ENCODE results near the gene TUBGCP2. TPM values are rescaled to one million over a fixed set of nuclear protein-coding genes. Genes with fewer than 3 reads are reported as not detected.

The TUBGCP2 gene
- total RNA-seq, 1 experiment from 2014 or later, result 93.7 TPM

DNA sequence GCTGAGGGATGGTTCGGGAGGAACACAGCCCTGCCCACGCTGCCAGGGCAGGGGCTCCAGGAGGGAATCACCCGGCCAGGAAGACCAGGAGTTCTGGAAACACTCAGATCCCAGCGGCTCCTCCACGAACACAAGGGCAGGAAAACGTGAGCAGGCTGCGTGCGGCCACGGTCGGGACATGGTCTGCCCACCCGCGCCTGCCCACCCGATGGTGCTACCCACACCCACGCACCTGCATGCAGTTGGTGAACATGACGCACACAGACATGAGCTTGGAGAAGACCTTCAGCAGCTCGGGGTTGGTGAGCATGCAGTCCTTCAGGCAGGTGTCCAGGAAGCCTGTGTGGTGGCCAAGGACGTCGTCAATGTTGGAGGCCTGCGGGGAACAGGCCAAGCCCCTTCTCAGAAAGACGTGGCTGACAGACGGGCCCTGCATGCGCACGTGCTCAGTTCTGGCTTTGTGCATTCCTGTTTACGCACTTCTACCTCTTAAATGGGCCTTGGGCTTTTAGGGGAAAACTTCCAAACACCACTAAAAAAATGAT lies 25.8 kb downstream of the TUBGCP2 start:
- in situ Hi-C loops (cut with HindIII; ENCODE audit: low pct_unique_long_range_greater_than_20kb, low sequenced_read_pairs) (no loop called here), intact Hi-C loops (cut with micrococcal nuclease; ENCODE audit: unreplicated experiment) (no loop called here)
- TF ChIP-seq, protein P1, sequence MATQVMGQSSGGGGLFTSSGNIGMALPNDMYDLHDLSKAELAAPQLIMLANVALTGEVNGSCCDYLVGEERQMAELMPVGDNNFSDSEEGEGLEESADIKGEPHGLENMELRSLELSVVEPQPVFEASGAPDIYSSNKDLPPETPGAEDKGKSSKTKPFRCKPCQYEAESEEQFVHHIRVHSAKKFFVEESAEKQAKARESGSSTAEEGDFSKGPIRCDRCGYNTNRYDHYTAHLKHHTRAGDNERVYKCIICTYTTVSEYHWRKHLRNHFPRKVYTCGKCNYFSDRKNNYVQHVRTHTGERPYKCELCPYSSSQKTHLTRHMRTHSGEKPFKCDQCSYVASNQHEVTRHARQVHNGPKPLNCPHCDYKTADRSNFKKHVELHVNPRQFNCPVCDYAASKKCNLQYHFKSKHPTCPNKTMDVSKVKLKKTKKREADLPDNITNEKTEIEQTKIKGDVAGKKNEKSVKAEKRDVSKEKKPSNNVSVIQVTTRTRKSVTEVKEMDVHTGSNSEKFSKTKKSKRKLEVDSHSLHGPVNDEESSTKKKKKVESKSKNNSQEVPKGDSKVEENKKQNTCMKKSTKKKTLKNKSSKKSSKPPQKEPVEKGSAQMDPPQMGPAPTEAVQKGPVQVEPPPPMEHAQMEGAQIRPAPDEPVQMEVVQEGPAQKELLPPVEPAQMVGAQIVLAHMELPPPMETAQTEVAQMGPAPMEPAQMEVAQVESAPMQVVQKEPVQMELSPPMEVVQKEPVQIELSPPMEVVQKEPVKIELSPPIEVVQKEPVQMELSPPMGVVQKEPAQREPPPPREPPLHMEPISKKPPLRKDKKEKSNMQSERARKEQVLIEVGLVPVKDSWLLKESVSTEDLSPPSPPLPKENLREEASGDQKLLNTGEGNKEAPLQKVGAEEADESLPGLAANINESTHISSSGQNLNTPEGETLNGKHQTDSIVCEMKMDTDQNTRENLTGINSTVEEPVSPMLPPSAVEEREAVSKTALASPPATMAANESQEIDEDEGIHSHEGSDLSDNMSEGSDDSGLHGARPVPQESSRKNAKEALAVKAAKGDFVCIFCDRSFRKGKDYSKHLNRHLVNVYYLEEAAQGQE (IDR thresholded peaks at IDR 0.05; ENCODE audit: insufficient read depth in 1 of 2, low read depth in 2 of 2, low read length in 1 of 2), result no peak
- TF ChIP-seq SIN3A (IDR thresholded peaks at IDR 0.05; ENCODE audit: borderline replicate concordance, insufficient read depth, low read depth, low read length), result no peak
- no peak for TF ChIP-seq POLR2AphosphoS5 (IDR thresholded peaks at IDR 0.05; ENCODE audit: low read depth, low read length)
- TF ChIP-seq TCF7L2 (IDR thresholded peaks at IDR 0.05; ENCODE audit: low read depth, low read length), result no peak
- TF ChIP-seq, protein P2, sequence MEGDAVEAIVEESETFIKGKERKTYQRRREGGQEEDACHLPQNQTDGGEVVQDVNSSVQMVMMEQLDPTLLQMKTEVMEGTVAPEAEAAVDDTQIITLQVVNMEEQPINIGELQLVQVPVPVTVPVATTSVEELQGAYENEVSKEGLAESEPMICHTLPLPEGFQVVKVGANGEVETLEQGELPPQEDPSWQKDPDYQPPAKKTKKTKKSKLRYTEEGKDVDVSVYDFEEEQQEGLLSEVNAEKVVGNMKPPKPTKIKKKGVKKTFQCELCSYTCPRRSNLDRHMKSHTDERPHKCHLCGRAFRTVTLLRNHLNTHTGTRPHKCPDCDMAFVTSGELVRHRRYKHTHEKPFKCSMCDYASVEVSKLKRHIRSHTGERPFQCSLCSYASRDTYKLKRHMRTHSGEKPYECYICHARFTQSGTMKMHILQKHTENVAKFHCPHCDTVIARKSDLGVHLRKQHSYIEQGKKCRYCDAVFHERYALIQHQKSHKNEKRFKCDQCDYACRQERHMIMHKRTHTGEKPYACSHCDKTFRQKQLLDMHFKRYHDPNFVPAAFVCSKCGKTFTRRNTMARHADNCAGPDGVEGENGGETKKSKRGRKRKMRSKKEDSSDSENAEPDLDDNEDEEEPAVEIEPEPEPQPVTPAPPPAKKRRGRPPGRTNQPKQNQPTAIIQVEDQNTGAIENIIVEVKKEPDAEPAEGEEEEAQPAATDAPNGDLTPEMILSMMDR (IDR thresholded peaks at IDR 0.05), result no peak
- Histone ChIP-seq H3K27ac (ENCODE audit: low read length) (no peak overlapping the region), H3K4me1 (ENCODE audit: control insufficient read depth, insufficient read depth, low read length) (peaks cover 17% of the 10 kb centered on the region), H3K27me3 (ENCODE audit: control insufficient read depth, insufficient read depth, low read length) (no peaks in the 10 kb centered on the region), H3K9me3 (ENCODE audit: control insufficient read depth, insufficient read depth, low read depth, low read length) (no peaks in the 10 kb centered on the region), H3K4me3 (ENCODE audit: low read depth in 2 of 2, low read length in 2 of 2) (no peak overlapping the region), H3K36me3 (ENCODE audit: control insufficient read depth, insufficient read depth, low read length) (peaks cover 5% of the 10 kb centered on the region)
- no TSS peak for BruUV-seq (replicated peaks)
- ATAC-seq (no peak), DNase-seq (ENCODE audit: low read depth, low spot score) (no peak)
- ChIA-PET POLR2A (no interaction called here), CTCF (no interaction called here)

DNA sequence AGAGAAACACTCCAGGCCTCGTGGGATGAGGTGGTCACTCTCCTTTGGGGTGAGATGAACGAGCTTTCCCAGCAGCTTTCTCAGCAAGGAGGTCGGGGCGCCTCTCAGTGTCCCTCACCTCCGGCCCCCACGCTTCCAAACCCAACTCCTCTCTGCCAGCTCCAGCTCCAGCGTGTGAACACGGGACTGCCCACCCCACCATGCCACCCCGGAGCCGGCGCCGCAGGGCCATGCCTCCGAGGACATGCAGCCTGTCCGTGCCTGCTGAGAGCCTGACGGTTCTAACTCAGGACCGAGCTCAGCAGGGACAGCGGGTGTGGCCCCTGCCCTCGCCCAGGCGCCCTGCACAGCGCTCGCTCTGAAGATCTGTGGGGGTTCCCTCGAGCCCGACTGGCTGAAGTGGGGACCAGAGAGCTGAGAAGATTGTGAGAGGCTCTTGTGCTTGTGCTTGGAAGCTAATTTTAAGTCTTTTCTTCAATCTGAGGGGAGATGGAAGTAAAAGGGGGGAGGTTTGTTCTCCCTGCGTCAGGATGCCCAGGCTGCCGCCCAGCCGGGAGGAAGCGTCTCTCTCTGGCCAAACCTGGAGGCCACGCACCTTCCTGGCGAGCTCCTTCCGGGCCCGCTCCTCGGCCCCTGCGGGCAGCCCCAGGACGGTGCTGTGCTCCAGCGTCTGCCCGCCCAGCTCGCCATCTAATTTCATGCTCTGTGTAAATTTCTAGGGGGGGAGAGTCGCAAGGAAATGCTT lies 26.9 kb downstream of the TUBGCP2 start:
- ATAC-seq (no peak), DNase-seq (ENCODE audit: low read depth, low spot score) (no peak)
- CTCF ChIA-PET, result no interaction called here
- in situ Hi-C loops (cut with HindIII; ENCODE audit: low pct_unique_long_range_greater_than_20kb, low sequenced_read_pairs) (no loop called here), intact Hi-C loops (cut with micrococcal nuclease; ENCODE audit: unreplicated experiment) (no loop called here)
- no peak for TF ChIP-seq TCF7L2 (IDR thresholded peaks at IDR 0.05; ENCODE audit: low read depth, low read length)
- TF ChIP-seq, protein P2 (IDR thresholded peaks at IDR 0.05), result no peak
- TF ChIP-seq, protein P1 (IDR thresholded peaks at IDR 0.05; ENCODE audit: insufficient read depth in 1 of 2, low read depth in 2 of 2, low read length in 1 of 2), result no peak
- TF ChIP-seq POLR2AphosphoS5 (IDR thresholded peaks at IDR 0.05; ENCODE audit: low read depth, low read length), result no peak
- TF ChIP-seq SIN3A (IDR thresholded peaks at IDR 0.05; ENCODE audit: borderline replicate concordance, insufficient read depth, low read depth, low read length), result no peak
- H3K27ac ChIP-seq (ENCODE audit: low read length), result no peak overlapping the region
- H3K27me3 ChIP-seq (ENCODE audit: control insufficient read depth, insufficient read depth, low read length), result no peaks in the 10 kb centered on the region
- POLR2A ChIA-PET, result interaction anchor here (0.6 kb wide), 1 partner anchor 10 kb away, joined by 3 read pairs; no protein-coding TSS in a partner anchor
- H3K4me3 ChIP-seq (ENCODE audit: low read depth in 2 of 2, low read length in 2 of 2), result no peak overlapping the region
- peaks cover 26% of the 10 kb centered on the region for H3K4me1 ChIP-seq (ENCODE audit: control insufficient read depth, insufficient read depth, low read length)
- peaks cover 2% of the 10 kb centered on the region for H3K36me3 ChIP-seq (ENCODE audit: control insufficient read depth, insufficient read depth, low read length)
- BruUV-seq (replicated peaks), result no TSS peak
- no peaks in the 10 kb centered on the region for H3K9me3 ChIP-seq (ENCODE audit: control insufficient read depth, insufficient read depth, low read depth, low read length)
